Body of pancreas (tissue), 4 donors: Measurements from ENCODE around the gene ARMCX6.

Experiments
- CTCF ChIP-seq, 7 experiments: fragments of 450-650 bp in 4 of 7; fragments of 200-600 bp in 3 of 7; sonication (generic) in 3 of 7; IDR thresholded peaks; one replicate each; pipeline ENCODE4 v1.5.1; 2016 to 2019; ENCODE audit warnings: antibody characterized with exemption in 7 of 7
- POLR2A ChIP-seq, 3 donors: fragments of 450-650 bp; IDR thresholded peaks; one replicate each; pipeline ENCODE4 v1.6.1; 2016; ENCODE audit warnings: antibody characterized with exemption in 3 of 3, mild to moderate bottlenecking in 2 of 3

DNA sequence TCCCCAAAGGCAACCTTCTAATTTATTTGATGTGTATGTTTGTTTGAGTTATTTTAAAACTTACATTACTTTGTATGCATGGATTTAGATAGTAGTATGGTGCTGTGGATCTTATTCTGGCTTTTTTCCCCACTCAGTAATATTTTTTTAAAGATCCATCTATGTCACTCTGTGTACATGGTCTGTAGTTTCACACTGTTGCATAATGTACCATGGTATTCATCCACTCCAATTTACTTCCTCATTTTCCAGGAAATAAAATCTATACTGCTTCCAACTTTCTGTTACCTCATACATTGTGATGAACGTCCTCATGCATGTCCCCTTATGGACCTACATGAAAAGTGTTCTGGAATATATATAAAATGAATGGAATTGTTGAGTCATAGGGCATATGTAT lies 24.3 kb upstream of the ARMCX6 start:
- TF ChIP-seq CTCF (IDR thresholded peaks at IDR 0.05) (no peak), POLR2A (IDR thresholded peaks at IDR 0.05) (no peak)
